ENCODE results near the gene ARHGAP20. TPM values are rescaled to one million over a fixed set of nuclear protein-coding genes. Genes with fewer than 3 reads are reported as not detected.
A peak's percentile ranks its signal among the peaks of the same experiment; 100 is the strongest.

ARHGAP20 gene
- total RNA-seq, 4 donors from 2014 or later: 10.5 to 19.5 (median 11.8) TPM

GRCh38 chr11:110606415-110606814 lies 105.8 kb downstream of the ARHGAP20 start:
- H3K36me3 ChIP-seq: no peaks in the 10 kb centered on the region
- intact Hi-C loops (cut with DNase I): no loop called here
- H3K9me3 ChIP-seq: no peaks in the 10 kb centered on the region
- no peak overlapping the region for H3K4me3 ChIP-seq (replicated peaks in 1 of 3)
- TF ChIP-seq CTCF (IDR thresholded peaks at IDR 0.05) (no peak), POLR2A (IDR thresholded peaks at IDR 0.05) (no peak)
- no peaks in the 10 kb centered on the region for H3K27me3 ChIP-seq
- DNase-seq: no peak
- no peak overlapping the region for H3K27ac ChIP-seq
- peaks cover 3 to 8% of the 10 kb centered on the region in 2 donors for H3K4me1 ChIP-seq
- 84 to 86% methylated on average over 6 of the region's 6 CpGs for WGBS, 2 donors

- Histone ChIP-seq H3K4me1 (peaks cover 13 to 14% of the 10 kb centered on the region in 2 donors), H3K27ac (no peak overlapping the region), H3K9me3 (no peaks in the 10 kb centered on the region), H3K4me3 (replicated peaks in 1 of 3) (no peak overlapping the region), H3K36me3 (no peaks in the 10 kb centered on the region), H3K27me3 (no peaks in the 10 kb centered on the region)
- WGBS, 2 donors: 37 to 49% methylated on average over 4 of the region's 4 CpGs
- intact Hi-C loops (cut with DNase I): no loop called here
- no peak for TF ChIP-seq CTCF (IDR thresholded peaks at IDR 0.05)
- TF ChIP-seq POLR2A (IDR thresholded peaks at IDR 0.05): no peak
- peak; percentile 59 to 66 for DNase-seq
Measured at GRCh38 chr11:110601936-110602335, 110.3 kb downstream of the ARHGAP20 start.

GRCh38 chr11:110600322-110600721 lies 111.9 kb downstream of the ARHGAP20 start:
- no peak overlapping the region for H3K27ac ChIP-seq
- no peaks in the 10 kb centered on the region for H3K27me3 ChIP-seq
- WGBS, 2 donors: 80 to 100% methylated on average over 1 of the region's 4 CpGs
- H3K9me3 ChIP-seq: no peaks in the 10 kb centered on the region
- H3K36me3 ChIP-seq: no peaks in the 10 kb centered on the region
- intact Hi-C loops (cut with DNase I): no loop called here
- no peak for TF ChIP-seq POLR2A (IDR thresholded peaks at IDR 0.05)
- TF ChIP-seq CTCF (IDR thresholded peaks at IDR 0.05): no peak
- peaks cover 13 to 14% of the 10 kb centered on the region in 2 donors for H3K4me1 ChIP-seq
- H3K4me3 ChIP-seq (replicated peaks in 1 of 3): no peak overlapping the region
- peak in 1 of 2 donors; percentile 30 for DNase-seq

GRCh38 chr11:110599207-110599606 lies 113.0 kb downstream of the ARHGAP20 start:
- Histone ChIP-seq H3K4me3 (replicated peaks in 1 of 3) (no peak overlapping the region), H3K4me1 (peaks cover 13 to 14% of the 10 kb centered on the region in 2 donors), H3K27ac (no peak overlapping the region), H3K9me3 (no peaks in the 10 kb centered on the region), H3K36me3 (no peaks in the 10 kb centered on the region), H3K27me3 (no peaks in the 10 kb centered on the region)
- intact Hi-C loops (cut with DNase I): no loop called here
- WGBS, 2 donors: 97 to 100% methylated on average over 1 to 5 of the region's 5 CpGs
- no peak for TF ChIP-seq CTCF (IDR thresholded peaks at IDR 0.05)
- no peak for DNase-seq

GRCh38 chr11:110598725-110599124 lies 113.5 kb downstream of the ARHGAP20 start:
- no peak overlapping the region for H3K4me3 ChIP-seq (replicated peaks in 1 of 3)
- no CpG with 5 or more reads among the region's 1 CpG for WGBS, 2 donors
- no peak for DNase-seq
- H3K27ac ChIP-seq: no peak overlapping the region
- H3K9me3 ChIP-seq: no peaks in the 10 kb centered on the region
- TF ChIP-seq CTCF (IDR thresholded peaks at IDR 0.05) (no peak), POLR2A (IDR thresholded peaks at IDR 0.05) (no peak)
- H3K4me1 ChIP-seq: peaks cover 13 to 14% of the 10 kb centered on the region in 2 donors
- intact Hi-C loops (cut with DNase I): no loop called here
- H3K36me3 ChIP-seq: no peaks in the 10 kb centered on the region
- H3K27me3 ChIP-seq: no peaks in the 10 kb centered on the region

Data from thyroid gland (tissue), 4 donors.